HFFc6 (cell line): Measurements from ENCODE around the gene PDE3B. TPM values are rescaled to one million over a fixed set of nuclear protein-coding genes. Genes with fewer than 3 reads are reported as not detected.

Source experiments
- DNase-seq: peaks from one replicate; pipeline ENCODE4 v3.0.0-alpha.2; 2018
- H3K27ac Mint-ChIP-seq: 2 replicates; pipeline ENCODE4 v1.8.0; 2020; ENCODE audit warnings: mild to moderate bottlenecking, mixed read lengths
- H3K27me3 Mint-ChIP-seq: 2 replicates; pipeline ENCODE4 v1.8.0; 2021; ENCODE audit warnings: mild to moderate bottlenecking, moderate library complexity, mixed read lengths; ENCODE audit not compliant: insufficient read depth
- H3K36me3 Mint-ChIP-seq: 2 replicates; pipeline ENCODE4 v1.8.0; 2021; ENCODE audit warnings: low read depth, mixed read lengths
- H3K4me1 Mint-ChIP-seq: 2 replicates; pipeline ENCODE4 v1.8.0; 2020; ENCODE audit warnings: low read depth, mixed read lengths
- H3K4me3 Mint-ChIP-seq: 2 replicates; pipeline ENCODE4 v1.8.0; 2020; ENCODE audit warnings: mild to moderate bottlenecking, moderate library complexity, mixed read lengths
- H3K9me3 Mint-ChIP-seq: 2 replicates; pipeline ENCODE4 v1.8.0; 2020; ENCODE audit warnings: mild to moderate bottlenecking, mixed read lengths
- CTCF ChIP-seq: fragments of 200-600 bp; sonication (generic); IDR thresholded peaks from 2 replicates; pipeline ENCODE4 v1.5.0; 2021; ENCODE audit warnings: antibody characterized with exemption, mild to moderate bottlenecking
- total RNA-seq, 6 experiments: library from RNA; stranded (reverse); fragmentation: NEBNext Ultra II Directional; extraction: Animal tissue kit (Norgen Biotek cat#: 25700); gene quantifications; 2 replicates in 1 of 6; 3 replicates in 5 of 6; pipeline ENCODE4 v1.2.3, GENCODE V29; 2021

Gene PDE3B
- total RNA-seq, 6 experiments from 2014 or later = 0.05 to 0.06 TPM; not detected in 4

GRCh38 chr11:14746857-14747395 lies 103.3 kb downstream of the PDE3B start:
- DNase-seq = no peak
- H3K27ac Mint-ChIP-seq = no peak overlapping the region
- no peak overlapping the region for H3K4me3 Mint-ChIP-seq
- peaks cover 14% of the 10 kb centered on the region for H3K9me3 Mint-ChIP-seq
- no peaks in the 10 kb centered on the region for H3K4me1 Mint-ChIP-seq
- no peaks in the 10 kb centered on the region for H3K36me3 Mint-ChIP-seq
- no peak for TF ChIP-seq CTCF
- H3K27me3 Mint-ChIP-seq = no peaks in the 10 kb centered on the region

- H3K27ac Mint-ChIP-seq = no peak overlapping the region
- H3K9me3 Mint-ChIP-seq = peaks cover 8% of the 10 kb centered on the region; the same call in 1 of the 2 replicates
- no peaks in the 10 kb centered on the region for H3K36me3 Mint-ChIP-seq
- TF ChIP-seq CTCF = no peak
- H3K4me3 Mint-ChIP-seq = no peak overlapping the region
- H3K27me3 Mint-ChIP-seq = no peaks in the 10 kb centered on the region
- DNase-seq = no peak
- H3K4me1 Mint-ChIP-seq = no peaks in the 10 kb centered on the region
Measured at GRCh38 chr11:14748090-14748489, 104.5 kb downstream of the PDE3B start.

DNA sequence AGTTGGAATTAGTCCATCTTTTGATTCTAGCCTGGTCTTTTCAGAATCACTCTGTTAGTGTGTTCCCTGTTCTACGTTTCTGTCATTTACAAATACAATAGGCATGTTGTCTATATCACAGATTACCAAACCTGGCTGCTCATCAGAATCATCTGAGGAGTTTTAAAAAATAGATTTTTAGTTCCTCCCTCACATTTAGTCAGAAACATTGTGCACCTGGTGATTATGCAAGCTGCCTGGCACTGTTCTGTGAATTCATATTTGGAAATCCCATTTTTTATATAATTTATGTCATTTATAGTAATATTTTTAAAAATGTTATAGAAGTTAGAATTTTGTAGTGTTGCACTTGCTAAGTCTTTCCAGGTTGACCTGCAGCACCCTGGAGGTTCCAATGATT lies 107.3 kb downstream of the PDE3B start:
- no peaks in the 10 kb centered on the region for H3K27me3 Mint-ChIP-seq
- H3K4me1 Mint-ChIP-seq = no peaks in the 10 kb centered on the region
- no peaks in the 10 kb centered on the region for H3K36me3 Mint-ChIP-seq

DNA sequence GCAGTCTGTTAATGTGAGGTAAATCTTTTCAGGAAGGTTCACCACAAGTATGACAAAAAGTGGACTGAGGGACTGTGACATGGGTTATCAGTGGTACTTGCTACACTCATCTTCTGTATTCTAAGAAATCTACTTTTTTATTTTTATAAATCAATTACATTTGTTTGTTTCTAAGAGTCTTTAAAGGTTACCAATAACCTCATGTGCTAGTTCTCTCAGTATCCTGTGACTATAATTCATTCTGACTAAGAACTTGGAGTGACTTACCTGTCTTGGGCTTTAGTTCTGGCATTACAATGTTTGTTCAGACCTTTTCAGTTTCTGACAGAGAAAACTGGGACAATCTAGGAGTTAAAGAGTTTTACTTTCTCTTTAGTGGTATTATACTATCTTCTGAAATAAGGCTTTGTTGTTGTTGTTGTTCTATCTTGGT lies 108.4 kb downstream of the PDE3B start:
- H3K4me1 Mint-ChIP-seq = no peaks in the 10 kb centered on the region
- TF ChIP-seq CTCF = no peak
- no peaks in the 10 kb centered on the region for H3K27me3 Mint-ChIP-seq
- H3K9me3 Mint-ChIP-seq = peaks cover 3% of the 10 kb centered on the region; the same call in 1 of the 2 replicates
- H3K36me3 Mint-ChIP-seq = no peaks in the 10 kb centered on the region
- no peak for DNase-seq
- H3K4me3 Mint-ChIP-seq = no peak overlapping the region
- H3K27ac Mint-ChIP-seq = no peak overlapping the region

More for the DNA sequence above, 107.3 kb downstream of the PDE3B start:
- Mint-ChIP-seq H3K4me3 (no peak overlapping the region), H3K27ac (no peak overlapping the region), H3K9me3 (peaks cover 3% of the 10 kb centered on the region; the same call in 1 of the 2 replicates)
- no peak for TF ChIP-seq CTCF
- no peak for DNase-seq

- Mint-ChIP-seq H3K4me3 (no peak overlapping the region), H3K9me3 (peaks cover 3% of the 10 kb centered on the region; the same call in 1 of the 2 replicates), H3K36me3 (no peaks in the 10 kb centered on the region), H3K4me1 (no peaks in the 10 kb centered on the region), H3K27ac (no peak overlapping the region), H3K27me3 (no peaks in the 10 kb centered on the region)
- DNase-seq = no peak
- no peak for TF ChIP-seq CTCF
Measured at GRCh38 chr11:14755140-14755539, 111.5 kb downstream of the PDE3B start.
